K562 (cell line): ENCODE results near the gene SMAD3. TPM values are rescaled to one million over a fixed set of nuclear protein-coding genes. Genes with fewer than 3 reads are reported as not detected.

Experiments used
- DACH1 ChIP-seq: fragments of 450-650 bp; IDR thresholded peaks from 2 replicates; pipeline ENCODE4 v1.6.1; 2018; ENCODE audit not compliant: partially characterized antibody
- MCM7 ChIP-seq, 2 experiments: fragments of 450-650 bp; IDR thresholded peaks; 2 replicates each; pipeline ENCODE4 v1.6.1; 2016 to 2018
- MTA1 ChIP-seq: fragments of 450-650 bp; IDR thresholded peaks from 2 replicates; pipeline ENCODE4 v1.6.1; 2017; ENCODE audit warnings: borderline replicate concordance
- NCOA1 ChIP-seq: fragments of 450-650 bp; IDR thresholded peaks from 2 replicates; pipeline ENCODE4 v1.6.1; 2016; ENCODE audit warnings: low read depth
- SRSF3 ChIP-seq: fragments of 200-400 bp; formaldehyde crosslinking; IDR thresholded peaks from 2 replicates; pipeline ENCODE4 v1.6.1; 2016; ENCODE audit warnings: mild to moderate bottlenecking, low read length, moderate library complexity; ENCODE audit not compliant: insufficient read depth
- TSC22D4 ChIP-seq: fragments of 450-650 bp; IDR thresholded peaks from 2 replicates; pipeline ENCODE4 v1.6.1; 2016; ENCODE audit warnings: missing genetic modification characterization, missing biosample characterization, control low read depth
- YBX1 ChIP-seq: fragments of 450-650 bp; IDR thresholded peaks from 2 replicates; pipeline ENCODE4 v1.7.1; 2016; ENCODE audit warnings: mild to moderate bottlenecking
- ZNF197 ChIP-seq: fragments of 200-800 bp; sonication (Bioruptor generic); IDR thresholded peaks from 2 replicates; pipeline ENCODE4 v1.6.1; 2016; ENCODE audit warnings: low read depth, missing genetic modification characterization, missing compliant biosample characterization
- ZNF232 ChIP-seq: sonication (generic); formaldehyde crosslinking; IDR thresholded peaks from 2 replicates; pipeline ENCODE4 v1.8.0; 2022; ENCODE audit warnings: mild to moderate bottlenecking, missing genetic modification reagents
- ZNF3 ChIP-seq: fragments of 250-450 bp; sonication (Bioruptor Pico); IDR thresholded peaks from 2 replicates; pipeline ENCODE4 v1.5.0; 2021; ENCODE audit warnings: mild to moderate bottlenecking, moderate library complexity
- polyA plus RNA-seq, 8 experiments: library from polyadenylated mRNA; depleted of rRNA in 4 of 8; stranded (reverse) in 5 of 8; unstranded in 3 of 8; fragments of >200 nt; fragmentation: Nextera tagmentation in 2 of 8; fragmentation: Illumina TruSeq in 1 of 8; extraction: Ambion mirVana in 2 of 8; extraction: Trizol in 1 of 8; gene quantifications; 2 replicates each; pipeline versions ENCODE4 v1.2.1 to v1.2.3, GENCODE V29; 2011 to 2014; ENCODE audit warnings: inconsistent platforms in 1 of 8, missing spikeins in 1 of 8
- total RNA-seq, 7 experiments: library from RNA; depleted of rRNA in 6 of 7; stranded (reverse); fragments of >200 nt in 6 of 7; fragmentation: Illumina TruSeq in 2 of 7; extraction: Trizol in 2 of 7; gene quantifications; 2 replicates each; pipeline versions ENCODE4 v1.2.1 to v1.2.3, GENCODE V29; 2011 to 2021; ENCODE audit warnings: low replicate concordance in 1 of 7
- TF ChIP-seq, protein P1 (sequence below): fragments of 450-650 bp; formaldehyde crosslinking; IDR thresholded peaks from 2 replicates; pipeline ENCODE4 v1.4.0; 2020; ENCODE audit warnings: mild to moderate bottlenecking, moderate library complexity
- TF ChIP-seq, protein P2 (sequence below): IDR thresholded peaks from 2 replicates; pipeline ENCODE4 v1.6.1; 2011; ENCODE audit warnings: borderline replicate concordance, low read depth, mild to moderate bottlenecking, moderate library complexity, low read length; ENCODE audit not compliant: insufficient read depth, poor library complexity, severe bottlenecking
- TF ChIP-seq, protein P3 (sequence below), 2 experiments: fragments of 450-650 bp; IDR thresholded peaks; 2 replicates each; pipeline ENCODE4 v1.6.1; 2016; ENCODE audit warnings: mild to moderate bottlenecking in 2 of 2, borderline replicate concordance in 1 of 2, low read depth in 1 of 2, moderate library complexity in 1 of 2
- TF ChIP-seq, protein P4 (sequence below): sonication (generic); formaldehyde crosslinking; IDR thresholded peaks from 2 replicates; pipeline ENCODE4 v1.8.0; 2022; ENCODE audit warnings: mild to moderate bottlenecking, missing genetic modification reagents, borderline replicate concordance

Gene SMAD3
- total and polyA plus RNA-seq, 9 of the 15 experiments (the other 6 are each of a cell fraction or from before 2014, with no cell fraction given) = 4.3 to 39.2 (median 11.1) TPM

DNA sequence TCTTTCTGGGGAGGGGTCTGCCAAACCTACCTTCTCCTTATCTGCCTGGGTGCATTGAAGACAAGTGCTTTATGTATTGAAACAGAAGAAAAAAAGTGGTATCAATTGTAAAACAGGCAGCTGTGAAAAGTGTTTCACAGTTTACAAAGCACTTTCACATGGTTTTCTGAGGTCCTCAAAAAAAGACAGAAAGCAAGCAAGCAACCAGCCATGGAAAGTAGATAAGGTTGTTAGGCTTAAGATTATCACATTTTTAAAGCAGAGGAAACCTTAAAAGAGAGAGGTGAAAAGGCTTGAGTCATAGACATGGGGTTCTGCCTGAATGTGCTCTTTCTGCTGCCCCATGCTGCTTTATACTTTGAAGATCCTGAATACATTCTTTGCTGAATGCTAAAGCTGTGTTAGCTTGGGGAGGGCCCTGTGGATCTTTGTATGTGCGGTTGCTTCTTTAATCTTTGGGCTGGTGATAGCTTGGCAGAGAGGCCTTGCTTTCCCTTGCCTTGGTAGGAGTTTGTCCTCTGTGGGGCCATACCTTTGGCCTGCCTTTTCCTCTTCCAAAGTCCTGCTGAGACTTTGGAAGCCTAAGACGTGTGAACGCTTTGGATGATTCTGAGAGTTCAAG is 2.6 kb downstream of the SMAD3 start (continued):
- TF ChIP-seq NCOA1 = no peak
- TF ChIP-seq, protein P1, sequence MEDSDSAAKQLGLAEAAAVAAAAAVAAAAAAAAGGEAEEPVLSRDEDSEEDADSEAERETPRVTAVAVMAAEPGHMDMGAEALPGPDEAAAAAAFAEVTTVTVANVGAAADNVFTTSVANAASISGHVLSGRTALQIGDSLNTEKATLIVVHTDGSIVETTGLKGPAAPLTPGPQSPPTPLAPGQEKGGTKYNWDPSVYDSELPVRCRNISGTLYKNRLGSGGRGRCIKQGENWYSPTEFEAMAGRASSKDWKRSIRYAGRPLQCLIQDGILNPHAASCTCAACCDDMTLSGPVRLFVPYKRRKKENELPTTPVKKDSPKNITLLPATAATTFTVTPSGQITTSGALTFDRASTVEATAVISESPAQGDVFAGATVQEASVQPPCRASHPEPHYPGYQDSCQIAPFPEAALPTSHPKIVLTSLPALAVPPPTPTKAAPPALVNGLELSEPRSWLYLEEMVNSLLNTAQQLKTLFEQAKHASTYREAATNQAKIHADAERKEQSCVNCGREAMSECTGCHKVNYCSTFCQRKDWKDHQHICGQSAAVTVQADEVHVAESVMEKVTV = no peak
- TF ChIP-seq TSC22D4 (tag) = no peak
- TF ChIP-seq, protein P2, sequence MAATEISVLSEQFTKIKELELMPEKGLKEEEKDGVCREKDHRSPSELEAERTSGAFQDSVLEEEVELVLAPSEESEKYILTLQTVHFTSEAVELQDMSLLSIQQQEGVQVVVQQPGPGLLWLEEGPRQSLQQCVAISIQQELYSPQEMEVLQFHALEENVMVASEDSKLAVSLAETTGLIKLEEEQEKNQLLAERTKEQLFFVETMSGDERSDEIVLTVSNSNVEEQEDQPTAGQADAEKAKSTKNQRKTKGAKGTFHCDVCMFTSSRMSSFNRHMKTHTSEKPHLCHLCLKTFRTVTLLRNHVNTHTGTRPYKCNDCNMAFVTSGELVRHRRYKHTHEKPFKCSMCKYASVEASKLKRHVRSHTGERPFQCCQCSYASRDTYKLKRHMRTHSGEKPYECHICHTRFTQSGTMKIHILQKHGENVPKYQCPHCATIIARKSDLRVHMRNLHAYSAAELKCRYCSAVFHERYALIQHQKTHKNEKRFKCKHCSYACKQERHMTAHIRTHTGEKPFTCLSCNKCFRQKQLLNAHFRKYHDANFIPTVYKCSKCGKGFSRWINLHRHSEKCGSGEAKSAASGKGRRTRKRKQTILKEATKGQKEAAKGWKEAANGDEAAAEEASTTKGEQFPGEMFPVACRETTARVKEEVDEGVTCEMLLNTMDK = no peak
- no peak for TF ChIP-seq DACH1
- no peak for TF ChIP-seq ZNF232 (CRISPR knock-in tag)
- TF ChIP-seq MCM7 (IDR thresholded peaks at IDR 0.05) = no peak
- TF ChIP-seq YBX1 = no peak
- no peak for TF ChIP-seq SRSF3
- TF ChIP-seq ZNF197 (CRISPR knock-in tag) = no peak
- TF ChIP-seq, protein P3, sequence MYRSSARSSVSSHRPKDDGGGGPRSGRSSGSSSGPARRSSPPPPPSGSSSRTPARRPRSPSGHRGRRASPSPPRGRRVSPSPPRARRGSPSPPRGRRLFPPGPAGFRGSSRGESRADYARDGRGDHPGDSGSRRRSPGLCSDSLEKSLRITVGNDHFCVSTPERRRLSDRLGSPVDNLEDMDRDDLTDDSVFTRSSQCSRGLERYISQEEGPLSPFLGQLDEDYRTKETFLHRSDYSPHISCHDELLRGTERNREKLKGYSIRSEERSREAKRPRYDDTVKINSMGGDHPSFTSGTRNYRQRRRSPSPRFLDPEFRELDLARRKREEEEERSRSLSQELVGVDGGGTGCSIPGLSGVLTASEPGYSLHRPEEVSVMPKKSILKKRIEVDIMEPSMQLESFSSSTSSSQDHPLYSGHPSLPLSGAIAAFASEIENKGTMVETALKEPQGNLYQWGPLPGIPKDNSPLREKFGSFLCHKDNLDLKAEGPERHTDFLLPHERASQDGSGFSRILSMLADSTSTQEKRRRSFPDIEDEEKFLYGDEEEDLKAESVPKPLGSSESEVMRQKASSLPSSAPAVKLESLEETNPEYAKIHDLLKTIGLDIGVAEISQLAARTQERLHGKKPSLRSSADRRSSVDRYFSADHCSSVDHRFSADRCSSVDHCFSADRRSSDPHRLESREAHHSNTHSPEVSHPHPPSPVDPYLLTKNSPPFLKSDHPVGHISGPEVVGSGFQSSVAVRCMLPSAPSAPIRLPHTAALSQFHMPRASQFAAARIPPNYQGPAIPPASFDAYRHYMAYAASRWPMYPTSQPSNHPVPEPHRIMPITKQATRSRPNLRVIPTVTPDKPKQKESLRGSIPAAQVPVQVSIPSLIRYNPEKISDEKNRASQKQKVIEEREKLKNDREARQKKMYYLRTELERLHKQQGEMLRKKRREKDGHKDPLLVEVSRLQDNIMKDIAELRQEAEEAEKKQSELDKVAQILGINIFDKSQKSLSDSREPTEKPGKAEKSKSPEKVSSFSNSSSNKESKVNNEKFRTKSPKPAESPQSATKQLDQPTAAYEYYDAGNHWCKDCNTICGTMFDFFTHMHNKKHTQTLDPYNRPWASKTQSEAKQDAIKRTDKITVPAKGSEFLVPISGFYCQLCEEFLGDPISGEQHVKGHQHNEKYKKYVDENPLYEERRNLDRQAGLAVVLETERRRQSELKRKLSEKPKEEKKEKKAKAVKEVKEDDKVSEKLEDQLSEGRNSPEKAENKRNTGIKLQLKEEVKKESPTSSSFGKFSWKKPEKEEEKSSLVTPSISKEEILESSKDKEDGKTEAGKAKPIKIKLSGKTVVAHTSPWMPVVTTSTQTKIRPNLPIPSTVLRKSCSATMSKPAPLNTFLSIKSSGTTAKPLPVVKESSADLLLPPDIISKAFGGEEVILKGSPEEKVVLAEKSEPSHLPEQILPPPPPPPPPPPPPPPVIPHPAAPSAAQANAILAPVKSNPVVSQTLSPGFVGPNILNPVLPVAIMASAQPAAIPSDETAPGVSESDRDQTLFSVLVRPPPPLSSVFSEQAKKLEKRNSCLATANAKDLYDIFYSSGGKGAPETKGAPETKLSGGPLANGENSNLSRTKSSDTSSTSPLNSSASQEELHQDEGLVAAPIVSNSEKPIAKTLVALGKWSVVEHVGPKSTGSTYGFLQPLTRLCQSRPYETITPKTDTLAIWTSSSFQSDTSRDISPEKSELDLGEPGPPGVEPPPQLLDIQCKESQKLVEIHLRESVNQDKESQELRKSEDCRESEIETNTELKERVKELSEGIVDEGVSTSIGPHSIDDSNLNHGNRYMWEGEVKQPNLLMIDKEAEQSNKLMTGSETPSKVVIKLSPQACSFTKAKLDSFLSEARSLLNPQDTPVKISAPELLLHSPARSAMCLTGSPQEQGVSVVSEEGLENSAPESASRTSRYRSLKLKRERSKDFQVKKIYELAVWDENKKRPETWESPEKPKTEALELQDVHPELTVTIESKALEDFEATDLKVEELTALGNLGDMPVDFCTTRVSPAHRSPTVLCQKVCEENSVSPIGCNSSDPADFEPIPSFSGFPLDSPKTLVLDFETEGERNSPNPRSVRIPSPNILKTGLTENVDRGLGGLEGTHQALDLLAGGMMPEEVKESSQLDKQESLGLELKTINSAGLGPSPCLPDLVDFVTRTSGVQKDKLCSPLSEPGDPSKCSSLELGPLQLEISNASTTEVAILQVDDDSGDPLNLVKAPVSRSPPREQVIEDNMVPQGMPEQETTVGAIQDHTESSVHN (IDR thresholded peaks at IDR 0.05; ENCODE audit: borderline replicate concordance in 1 of 2, low read depth in 1 of 2) = no peak
- TF ChIP-seq, protein P4, sequence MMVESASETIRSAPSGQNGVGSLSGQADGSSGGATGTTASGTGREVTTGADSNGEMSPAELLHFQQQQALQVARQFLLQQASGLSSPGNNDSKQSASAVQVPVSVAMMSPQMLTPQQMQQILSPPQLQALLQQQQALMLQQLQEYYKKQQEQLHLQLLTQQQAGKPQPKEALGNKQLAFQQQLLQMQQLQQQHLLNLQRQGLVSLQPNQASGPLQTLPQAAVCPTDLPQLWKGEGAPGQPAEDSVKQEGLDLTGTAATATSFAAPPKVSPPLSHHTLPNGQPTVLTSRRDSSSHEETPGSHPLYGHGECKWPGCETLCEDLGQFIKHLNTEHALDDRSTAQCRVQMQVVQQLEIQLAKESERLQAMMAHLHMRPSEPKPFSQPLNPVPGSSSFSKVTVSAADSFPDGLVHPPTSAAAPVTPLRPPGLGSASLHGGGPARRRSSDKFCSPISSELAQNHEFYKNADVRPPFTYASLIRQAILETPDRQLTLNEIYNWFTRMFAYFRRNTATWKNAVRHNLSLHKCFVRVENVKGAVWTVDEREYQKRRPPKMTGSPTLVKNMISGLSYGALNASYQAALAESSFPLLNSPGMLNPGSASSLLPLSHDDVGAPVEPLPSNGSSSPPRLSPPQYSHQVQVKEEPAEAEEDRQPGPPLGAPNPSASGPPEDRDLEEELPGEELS = no peak
- no peak for TF ChIP-seq MTA1
- TF ChIP-seq ZNF3 (CRISPR knock-in tag) = no peak
